NAMALWA (cell line): ENCODE data around the gene UBN1.
"Not testable (repeated sequence)": the region's sequence is repeated elsewhere in the genome, so short reads cannot be mapped to it uniquely, and the experiment has no call there.

Experiments used
- DNase-seq: peaks from one replicate; pipeline ENCODE4 v3.0.0-alpha.2; 2015; ENCODE audit warnings: low spot score

UBN1 gene

DNA sequence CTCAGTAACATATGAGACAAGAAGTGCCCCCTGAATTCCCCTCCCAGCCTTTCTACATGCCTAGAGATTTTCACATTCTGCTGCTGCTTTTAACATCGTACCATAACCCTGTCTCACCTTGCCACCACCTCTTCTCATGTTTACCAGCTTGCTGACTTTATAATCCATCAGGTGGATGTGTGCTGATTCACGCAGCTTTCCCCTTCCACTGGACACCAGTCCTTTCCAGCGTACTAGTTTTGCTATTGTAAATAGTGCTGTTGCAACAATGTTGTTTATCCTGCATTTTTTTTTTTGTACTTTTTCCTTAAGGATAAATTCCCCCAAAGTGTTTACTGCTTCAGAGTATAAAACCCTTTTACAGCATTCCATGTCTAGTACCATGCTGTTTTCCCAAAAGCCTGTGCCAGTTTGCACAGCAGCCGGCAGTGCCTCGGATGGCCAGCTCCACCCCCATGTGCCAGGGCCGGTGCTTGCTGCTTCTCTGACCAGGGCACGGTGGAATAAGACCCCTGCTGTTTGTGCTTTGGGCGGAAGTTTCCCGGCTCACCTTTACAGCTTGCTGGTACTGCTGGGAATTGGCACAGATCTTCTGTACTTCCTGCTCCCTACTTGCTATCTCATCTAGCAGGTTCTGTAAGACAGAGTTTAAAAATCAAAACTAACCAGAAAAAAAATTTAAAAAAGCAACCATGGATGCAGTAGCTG, 41.3 kb downstream of the UBN1 start:
- no peak for DNase-seq

DNA sequence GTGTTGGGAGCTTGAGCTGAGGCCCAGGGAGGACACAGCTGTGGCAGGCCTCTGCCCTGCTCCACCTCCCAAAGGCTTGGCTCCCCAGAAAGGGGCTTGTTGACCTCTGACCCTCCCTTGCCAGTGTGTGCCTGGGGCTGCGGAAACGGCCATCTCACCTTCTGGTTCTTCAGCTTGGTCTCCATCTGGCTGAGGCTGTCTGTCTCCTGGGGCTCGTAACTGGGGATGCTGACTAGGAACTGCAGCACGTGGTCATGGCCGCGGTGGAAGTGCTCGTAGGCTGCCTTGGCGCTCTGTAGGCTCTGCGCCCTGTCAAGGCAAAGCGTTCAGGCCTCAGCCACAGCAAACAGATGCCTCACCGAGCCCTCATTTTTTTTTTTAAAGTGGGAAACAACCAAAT, 42.7 kb downstream of the UBN1 start:
- DNase-seq: no peak

DNA sequence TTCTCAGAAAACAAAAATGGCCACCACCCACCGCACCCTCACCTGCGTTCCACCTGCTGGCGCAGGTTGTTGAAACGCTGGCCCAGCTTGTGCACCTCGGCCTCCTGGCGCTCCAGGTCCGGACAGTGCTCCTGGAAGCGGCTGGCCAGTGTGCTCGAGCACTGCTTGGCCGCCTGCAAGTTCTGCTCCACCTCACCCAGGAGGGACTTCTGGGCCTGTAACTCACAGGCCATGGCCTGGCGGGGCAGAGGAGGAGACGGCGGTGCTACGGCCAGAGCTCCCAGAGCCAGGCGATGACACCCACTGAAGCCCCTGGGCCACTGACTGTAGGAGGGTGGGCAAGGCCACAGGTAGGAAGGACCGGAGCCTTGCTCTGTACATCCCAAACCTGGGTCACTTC, 43.4 kb downstream of the UBN1 start:
- no peak for DNase-seq

DNA sequence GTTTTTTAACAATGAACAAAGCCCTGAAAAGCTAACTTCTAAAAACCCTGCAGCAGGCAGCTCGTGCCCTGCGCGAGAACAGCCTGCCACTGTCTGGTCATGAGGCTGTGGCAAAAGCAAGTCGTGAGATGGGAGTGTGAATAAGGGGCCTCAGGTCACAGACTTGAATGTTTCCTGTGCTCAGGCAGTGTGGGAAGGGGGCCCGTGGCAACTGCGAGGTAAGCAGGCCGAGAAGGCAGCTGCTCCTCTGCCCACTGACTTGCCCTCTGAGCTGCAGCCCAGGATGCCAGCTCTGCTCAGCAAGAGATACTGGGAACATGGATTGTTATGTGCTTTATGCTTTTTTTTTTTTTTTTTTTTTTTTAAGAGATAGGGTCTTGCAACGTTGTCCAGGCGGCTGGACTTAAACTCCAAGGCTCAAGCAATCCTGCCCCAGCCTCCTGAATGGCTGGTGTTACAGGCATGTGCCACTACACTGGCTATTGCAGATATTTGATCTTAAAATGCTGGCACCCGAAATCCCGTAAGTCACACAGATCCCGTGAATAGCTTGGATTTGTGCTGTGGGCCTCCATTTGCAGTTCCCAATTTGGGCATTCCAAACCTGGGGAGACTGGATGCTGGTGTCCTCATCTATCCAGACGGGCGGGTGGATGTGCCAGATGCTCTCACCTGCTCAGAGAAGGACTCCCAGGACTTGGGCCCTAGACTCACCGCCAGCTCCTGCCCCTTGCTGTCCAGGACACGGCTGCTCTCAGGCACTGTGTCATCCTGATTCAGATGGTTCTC, 44.0 kb downstream of the UBN1 start:
- DNase-seq: no peak

DNA sequence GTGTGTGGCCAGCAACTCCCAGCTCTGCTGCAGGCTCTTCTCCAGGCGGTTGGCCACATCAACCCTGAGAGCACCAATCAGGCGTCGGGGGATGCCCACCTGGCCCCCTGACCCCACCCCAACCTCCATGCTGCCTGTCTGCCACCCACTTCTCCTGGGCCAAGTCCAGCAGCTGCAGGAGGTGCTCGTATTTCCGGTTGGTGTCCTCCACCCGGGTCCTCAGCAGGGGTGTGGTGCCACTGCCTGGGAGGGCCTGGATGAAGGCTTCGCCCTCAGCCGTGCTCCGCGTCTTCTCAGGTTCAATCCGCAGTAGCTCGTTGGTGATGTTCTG, 44.6 kb downstream of the UBN1 start:
- no peak for DNase-seq

DNA sequence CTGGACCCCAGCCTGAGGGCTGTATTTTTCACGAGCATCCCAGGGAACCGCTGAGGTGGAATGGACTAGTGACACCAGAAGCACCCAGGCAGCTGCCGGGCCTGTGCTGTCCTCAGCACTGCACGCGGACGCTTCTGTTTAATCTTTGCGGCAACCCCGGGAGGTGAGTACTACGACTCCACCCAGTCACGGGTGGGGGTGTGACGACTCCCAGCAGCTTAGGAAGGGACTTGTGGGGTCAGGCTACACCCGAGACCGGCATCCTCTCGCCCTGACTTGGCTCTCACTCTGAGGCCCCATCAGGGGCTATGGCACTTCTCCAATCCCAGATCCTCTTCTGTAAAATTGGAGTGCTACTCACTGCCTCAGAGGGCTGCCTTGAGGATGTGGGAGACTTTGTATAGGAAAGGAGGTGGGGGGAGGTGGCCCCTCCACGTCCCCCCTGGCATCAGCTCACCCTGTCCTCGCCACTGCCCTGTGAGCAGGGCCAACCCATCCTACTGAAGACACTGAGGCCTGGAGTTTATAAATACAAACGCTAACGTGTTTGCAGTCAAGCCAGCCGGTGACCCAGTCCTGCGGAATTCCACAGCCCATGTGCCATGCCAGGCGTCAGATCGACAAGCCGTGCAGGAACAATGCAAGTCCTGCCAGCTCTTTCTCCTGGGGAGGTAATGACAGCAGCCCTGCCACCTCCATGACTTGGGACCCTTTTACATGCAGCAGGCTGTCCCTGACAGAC, 45.3 kb downstream of the UBN1 start:
- no peak for DNase-seq

DNA sequence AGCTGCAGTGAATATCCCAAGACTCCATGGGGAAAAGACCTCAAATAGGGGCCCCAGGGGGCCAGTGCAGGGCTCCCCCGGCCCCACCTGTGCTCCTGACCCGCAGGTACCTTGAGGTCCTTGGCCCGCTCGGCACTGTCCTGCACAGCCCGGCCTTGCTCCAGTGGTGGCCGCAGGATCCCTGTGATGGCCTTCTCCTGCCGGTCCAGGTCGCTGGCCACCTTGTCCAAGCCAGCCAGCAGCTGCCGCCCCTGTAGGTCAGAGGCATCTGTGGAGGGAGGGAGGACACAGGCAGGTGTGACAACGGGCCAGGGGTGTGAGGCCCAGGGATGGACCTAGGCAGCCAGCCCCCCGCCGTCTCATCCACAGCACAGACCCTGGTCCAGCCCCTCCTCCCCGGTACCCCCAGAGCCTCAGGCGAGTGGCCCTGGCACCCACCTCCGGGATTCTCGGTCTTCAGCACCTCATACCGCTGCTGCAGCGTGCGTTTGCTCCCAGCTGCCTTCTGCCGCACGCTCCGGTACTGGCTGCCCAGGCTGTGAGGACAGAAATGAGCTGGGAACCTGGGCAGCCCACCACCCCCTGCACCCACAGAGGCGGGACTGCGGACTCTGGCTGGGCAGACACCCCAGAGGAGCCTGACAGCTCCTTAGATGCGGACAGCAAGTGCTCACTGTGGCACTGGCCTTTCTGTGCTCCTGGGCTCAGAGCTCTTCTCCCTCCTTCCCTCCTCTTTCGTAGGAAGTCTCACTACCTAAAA, 46.0 kb downstream of the UBN1 start:
- no peak for DNase-seq

DNA sequence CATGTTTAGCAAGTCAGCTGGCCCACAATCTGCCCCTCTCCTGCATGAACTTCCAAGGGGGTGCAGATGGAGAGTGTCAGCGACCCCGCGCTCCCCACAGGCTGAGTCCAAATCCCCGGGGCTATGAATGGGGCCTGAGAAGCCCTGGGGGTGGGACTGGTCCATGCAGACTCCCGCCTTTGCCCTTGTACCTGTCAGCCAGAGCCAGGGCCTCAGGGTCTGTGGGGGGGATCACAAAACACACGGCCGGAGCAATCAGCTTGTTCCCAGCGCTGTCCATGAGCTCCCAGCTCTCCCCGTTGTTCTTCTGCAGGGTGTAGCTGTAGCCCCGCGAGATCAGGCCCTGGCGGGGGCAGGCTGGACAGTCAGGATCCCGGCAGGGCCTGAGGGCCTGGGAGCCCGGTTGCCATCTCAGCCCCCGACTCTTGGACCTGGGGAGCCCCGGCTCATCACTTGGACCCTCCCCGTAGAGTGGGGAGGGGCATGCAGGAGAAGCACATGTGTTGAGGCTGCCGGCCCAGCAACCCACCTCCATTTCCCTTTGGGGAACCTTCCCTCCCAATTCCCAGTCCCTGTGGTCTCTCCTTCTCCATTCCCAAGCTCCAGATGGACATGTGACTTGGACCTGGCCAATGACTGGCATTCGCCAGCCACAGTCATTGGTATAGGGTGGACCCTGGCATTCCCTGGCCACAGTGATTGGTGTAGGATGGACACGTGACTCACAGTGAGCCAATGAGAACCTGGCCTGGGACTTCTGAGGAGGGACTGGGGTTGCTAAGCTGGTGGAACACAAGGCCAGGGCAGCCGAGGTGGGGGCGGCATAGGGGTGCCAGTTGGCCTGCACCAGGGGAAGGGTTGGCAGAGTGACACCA, 47.2 kb downstream of the UBN1 start:
- peak; percentile 59 for DNase-seq

DNA sequence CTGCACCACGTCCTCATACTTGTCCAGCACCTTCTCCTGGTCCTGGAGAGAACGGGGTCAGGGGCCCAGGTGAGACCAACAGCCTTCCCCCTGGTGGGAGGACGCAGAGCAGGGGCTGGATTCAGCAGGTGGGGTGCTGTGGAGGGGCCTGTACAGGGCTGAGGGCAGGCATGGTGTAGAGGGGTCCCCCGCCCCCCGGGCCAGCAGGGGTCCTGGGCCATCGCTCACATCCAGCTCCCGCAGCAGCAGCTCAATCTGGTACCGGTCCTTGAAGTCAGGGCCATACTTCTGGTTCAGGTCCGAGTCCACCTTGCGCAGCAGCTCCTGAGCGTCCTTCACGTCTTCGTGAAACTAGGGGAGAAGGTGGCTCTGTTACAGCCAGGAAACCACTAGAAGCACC, 48.1 kb downstream of the UBN1 start:
- no peak for DNase-seq

DNA sequence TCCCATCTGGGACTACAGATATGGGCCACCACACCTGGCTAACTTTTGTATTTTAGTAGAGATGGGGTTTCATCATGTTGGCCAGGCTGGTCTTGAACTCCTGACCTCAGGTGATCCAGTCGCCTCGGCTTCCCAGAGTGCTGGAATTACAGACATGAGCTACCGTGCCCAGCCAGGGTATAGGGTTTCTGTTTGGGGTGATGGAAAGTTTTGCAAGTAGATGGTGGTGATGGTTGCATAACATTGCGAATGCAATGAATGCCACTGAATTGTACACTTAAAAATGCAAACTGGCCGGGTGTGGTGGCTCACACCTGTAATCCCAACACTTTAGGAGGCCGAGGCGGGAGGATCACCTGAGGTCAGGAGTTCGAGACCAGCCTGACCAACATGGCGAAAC, 49.5 kb downstream of the UBN1 start:
- DNase-seq: not testable (repeated sequence)

DNA sequence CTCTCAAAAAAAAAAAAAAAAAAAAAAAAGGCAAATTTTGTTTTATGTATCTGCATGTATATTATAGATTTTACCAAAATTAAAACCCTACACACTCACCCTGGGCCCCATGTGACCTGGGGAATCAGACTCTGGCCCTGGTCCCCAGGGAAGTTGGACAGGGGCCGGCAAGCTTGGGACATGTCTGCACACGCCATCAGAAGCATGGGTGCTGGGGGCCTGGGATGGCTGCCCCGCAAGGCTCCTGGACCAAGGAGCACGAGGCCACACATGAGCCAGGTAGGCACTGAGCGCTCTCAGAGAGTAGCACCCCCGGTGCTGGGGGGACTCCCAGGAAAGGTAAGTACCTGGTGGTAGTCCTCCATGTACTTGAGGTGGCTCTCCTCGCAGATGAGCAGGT, 50.0 kb downstream of the UBN1 start:
- DNase-seq: no peak

DNA sequence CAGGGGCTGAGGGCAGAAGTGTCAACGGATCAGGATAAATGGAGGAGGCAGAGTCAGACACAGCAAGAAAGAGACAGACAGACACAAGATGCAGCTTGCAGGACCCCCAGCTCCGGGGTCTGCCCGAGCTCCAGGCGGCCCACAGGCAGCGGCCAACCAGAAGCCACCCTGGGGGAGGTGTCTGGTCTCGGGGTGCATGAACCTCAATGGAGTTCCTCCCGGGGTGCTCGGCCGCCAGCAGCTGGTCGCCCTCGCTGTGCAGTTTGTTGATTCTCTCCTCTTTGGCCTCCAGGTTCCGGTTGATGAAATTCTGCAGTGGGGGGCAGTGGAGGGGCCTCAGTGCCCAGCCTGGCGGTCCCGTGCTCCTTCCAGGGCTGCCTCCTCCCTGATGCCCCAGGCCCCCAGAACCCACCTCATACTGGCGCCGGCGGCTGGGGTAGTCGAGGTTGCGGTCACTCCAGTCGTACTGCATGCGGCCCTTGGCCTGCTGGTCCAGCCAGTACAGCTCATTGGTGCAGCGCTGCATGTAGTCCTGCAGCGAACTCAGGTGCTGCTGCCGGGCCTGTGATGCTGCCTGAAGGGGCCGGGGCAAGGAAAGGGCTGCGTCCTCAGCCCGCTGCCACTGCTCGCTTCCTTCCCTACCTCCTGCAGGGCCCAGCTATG, 51.7 kb downstream of the UBN1 start:
- no peak for DNase-seq

DNA sequence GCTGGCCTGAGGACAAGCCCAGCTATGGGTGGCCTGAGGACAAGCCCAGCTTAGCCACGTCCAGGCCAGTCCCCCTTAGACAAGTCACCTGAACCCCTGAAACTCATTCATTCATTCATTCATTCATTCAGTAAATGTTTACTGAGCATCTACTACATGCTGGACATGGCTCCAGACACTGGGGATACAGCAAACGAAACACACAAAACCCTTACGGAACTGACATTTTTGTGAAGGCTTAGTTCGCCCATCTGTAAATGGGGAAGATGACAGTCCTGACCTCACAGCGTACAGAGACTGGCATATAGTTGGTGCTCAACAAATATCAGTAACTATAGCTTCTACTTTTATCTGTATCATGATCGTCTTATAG, 52.2 kb downstream of the UBN1 start:
- no peak for DNase-seq

DNA sequence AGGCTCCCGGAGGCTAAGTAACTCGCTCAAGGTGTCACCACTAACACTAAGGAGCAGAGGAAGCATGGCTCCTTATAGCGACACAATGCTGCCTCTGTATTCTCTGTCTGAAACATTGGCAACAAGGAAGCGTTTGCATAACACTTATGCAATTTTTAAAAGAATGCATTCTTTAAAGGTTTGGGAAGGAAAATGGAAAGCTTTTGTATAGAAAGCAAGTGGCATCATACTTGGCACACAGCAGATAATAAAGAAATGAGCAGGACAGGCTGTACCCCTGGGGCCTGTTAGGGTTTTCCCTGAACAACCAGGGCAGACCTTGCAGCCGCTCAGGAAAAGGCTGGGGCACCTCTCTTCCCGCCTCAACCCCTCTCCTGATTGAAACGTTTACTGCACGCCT, 52.8 kb downstream of the UBN1 start:
- no peak for DNase-seq

DNA sequence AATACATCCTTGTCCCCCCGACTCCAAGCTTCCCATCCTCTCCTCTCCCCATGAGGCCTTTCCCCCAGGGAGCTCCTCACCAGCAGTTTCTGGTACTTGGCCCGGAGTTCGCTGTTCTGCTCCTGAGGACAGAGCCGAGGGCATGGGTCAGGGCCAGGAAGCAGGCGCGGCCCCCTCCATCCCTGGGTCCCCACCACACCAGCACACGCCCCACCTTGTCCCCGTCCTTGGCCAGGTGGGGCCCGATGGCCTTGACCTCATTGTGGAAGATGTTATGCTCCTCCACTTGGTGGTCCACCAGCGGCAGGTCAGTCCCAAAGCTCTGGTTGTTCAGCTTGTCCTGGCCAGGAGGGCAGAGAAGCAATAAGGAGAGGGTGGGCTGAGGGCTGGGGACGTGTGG, 53.5 kb downstream of the UBN1 start:
- no peak for DNase-seq

DNA sequence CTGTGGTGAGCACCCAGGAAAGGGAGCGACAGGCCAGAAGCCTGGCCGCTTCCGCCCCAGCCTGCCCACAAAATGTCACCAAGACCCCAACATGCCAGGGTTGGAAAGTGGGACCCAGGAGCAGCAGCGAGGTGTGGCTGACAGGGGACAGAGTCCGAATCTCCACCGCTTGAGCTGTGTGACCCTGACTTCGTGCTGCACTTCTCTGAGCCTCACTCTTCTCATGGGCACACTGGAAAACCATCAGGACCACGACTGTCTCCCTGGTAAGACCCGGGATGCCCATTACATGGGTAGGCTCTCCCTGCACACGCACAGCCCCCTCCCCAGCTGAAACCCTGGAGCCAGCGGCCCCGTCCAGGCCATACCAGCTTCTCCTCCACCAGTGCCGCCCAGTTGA, 54.8 kb downstream of the UBN1 start:
- no peak for DNase-seq

DNA sequence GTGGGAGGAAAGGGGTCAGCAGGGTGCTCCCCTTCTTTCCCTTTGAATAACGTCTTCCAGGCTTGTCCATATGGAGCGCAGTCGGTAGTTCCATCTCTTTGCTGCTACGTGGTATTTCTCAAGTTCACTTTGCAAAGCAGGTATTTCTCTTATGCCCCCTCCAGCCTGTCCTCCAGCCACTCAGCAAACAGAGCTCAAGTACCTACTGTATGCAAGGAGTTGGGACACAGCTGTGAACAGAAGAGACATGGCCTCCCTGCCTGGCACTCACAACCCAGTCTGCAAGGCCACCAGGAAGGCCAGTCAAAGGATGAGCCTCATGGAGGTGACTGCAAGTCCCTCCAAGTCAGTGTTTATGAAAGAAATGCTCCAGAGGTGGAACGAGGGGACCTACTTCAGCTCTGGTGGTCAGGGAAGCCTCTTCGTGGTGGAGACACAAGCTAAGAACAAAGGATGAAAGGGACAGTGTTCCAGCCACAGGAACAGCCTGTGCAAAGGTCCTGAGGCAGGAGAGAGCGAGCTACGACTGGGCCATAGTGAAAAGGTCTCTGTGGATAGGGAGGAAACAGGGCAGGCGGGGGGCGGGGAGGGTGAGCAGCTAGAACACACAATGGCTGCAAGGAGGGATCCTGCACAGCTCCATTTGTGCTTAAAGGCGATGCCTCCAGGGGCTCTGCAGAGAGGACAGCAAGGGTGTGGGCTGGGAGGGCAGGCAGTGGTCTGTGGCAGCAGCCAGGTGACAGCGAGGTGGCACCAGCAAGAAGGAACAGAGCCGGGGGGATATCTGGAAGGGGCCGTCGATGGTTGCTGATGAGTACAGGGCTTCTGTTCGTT, 57.0 kb downstream of the UBN1 start:
- DNase-seq: no peak

DNA sequence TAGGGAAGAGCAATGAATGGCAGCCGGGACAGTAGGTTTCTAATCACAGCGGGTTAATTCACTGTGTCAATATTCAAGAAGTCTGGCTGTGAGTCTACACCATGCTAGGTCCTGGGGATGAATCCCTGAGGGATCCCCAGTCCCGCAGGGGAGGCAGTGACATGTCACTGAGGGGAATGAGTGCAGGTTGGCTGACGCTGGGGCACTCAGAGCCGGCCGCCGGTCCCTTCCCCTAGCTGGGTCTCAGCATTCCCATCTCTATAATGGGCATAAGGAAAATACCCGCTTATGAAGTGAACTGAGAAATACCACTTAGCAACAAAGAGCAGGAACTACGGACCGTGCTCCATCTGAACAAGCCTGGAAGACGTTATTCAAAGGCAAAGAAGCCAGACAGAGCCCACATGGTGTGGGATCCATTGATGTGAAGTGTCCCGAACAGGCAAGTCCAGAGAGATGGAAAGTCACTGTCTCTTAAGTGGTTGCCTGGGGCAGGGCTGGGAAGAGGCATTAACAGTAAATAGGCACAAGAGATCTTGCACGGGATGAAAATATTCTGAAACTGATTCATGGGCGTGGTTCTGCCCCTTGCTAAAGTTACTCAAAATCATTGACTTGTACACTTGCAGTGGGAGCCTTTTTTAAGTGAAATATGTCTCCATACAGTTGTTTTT, 57.8 kb downstream of the UBN1 start:
- DNase-seq: no peak

DNA sequence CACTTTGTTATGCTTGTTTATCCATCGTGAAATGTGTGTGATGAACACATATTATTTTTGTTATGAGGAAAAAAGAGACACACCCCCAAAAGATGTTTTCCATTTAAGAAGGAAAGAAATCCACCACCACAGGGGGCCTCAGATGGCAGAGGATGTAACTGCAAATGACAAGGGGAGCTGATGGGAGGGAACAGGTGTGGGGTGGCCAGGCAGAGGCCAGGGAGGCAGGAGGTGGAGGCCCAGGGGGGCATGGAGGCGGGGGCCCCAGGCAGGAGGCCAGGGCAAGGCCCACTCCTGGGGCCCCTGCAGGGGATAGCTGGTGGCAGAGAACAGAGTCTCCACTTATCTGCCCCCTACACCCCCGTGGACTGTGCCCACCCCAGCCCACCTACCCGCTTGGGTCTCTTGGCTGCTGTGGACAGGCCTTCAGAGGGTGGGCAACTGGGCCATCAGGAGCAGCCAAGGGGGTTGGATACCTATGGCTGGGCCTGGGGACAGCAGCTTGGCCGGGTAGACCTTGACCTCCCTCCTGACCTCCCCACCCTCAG, 61.6 kb downstream of the UBN1 start:
- DNase-seq: no peak
